NCI-H1092 (cell line): ENCODE data around the gene TFF1.
A peak's percentile ranks its signal among the peaks of the same experiment; 100 is the strongest.

ENCODE experiments used
- DNase-seq: peaks from one replicate; lab custom pipeline; 2025; lab: John Stamatoyannopoulos, UW

The TFF1 gene

DNA sequence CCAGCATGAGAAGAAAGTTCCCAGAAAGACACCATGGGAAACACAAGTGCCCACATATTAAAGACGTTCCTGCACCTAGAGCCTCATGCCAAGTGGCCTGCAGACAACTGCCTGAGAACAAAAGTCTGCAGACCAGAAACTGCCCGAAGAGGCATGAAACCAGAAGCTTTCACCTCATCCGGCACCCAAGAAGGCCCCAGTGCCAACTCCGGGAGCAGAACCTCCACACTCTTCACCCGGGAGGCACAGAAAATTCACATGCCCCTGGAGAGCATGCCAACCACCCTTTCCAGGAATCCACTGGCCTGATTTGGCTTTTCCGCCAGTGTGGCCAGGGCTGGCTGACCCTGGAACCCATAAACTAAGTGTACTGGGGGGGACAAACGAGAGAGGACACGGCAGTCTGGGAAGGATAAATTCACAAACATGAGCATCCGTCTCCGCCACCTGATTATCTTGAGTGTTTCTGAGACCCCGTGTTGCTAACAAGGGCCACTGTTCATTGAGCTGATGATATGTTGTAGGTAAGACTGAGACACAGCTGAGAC lies 22.3 kb downstream of the TFF1 start:
- DNase-seq: no peak

DNA sequence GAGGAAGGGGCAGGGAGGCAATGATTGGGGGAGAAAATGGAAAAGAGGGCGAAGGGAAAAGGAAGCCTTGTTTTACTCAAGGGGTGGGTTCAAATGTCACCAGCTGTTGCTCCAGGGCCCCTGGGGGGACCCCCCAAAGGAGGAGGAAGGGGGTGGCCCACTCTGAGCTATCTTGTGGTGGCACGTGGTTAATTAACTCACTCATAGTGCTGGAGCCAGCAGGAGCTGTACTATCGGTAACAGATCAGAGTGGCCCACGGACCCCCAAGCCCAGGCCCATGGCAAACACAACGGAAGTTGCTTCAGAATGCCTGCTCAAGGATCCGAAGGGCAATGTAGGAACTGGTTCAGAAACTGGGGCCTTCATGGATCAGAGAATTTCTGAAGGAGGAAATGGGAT lies 22.8 kb downstream of the TFF1 start:
- no peak for DNase-seq

DNA sequence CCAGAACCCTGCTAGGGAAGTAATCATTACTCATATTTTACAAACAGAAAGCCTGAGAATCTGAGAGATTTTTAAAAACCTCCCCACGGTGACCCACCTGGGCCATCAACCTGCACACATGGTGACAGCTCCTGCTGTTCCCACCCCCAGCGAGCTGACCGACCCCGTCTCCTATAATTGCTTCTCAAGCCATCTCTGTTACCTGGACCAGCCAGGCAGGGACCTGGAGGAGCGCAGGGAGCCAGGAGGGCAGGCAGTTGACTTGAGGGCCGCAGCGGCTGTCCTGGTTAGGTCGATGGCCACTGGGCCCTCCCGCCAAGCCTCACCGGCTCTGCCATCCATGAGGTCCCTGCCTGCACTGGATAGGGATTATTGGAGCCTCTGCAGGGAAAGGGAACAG lies 23.2 kb downstream of the TFF1 start:
- DNase-seq: no peak

DNA sequence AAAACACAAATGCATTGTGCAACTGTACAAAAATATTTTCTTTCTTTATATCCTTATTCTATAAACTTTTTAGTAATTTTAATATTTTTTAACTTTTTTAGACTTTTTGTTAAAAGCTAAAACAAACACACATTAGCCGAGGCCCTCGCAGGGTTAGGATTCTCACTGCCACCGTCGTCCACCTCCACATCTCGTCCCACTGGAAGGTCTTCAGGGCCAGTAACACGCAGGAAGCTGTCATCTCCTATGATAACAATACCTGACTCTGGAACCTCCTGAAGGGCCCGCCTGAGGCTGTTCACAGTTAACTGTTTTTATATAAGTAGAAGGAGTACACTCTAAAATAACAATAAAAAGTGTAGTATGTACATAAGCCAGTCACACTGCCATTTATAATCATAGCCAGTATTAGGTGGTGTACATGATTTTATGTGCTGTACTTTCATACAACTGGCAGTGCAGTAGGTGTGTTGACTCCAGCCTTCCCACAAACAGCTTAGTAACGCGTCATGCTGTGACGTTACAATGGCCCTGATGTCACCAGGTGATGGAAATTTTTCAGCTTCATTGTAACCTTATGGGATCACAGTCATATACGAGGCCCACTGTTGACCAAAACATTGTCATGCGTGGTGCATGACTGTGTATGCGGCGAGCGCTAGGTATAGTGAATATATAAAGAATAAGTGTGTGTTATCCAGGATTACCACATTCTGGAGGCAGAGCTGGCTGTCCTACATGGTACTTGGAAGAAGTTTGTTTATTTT lies 24.4 kb downstream of the TFF1 start:
- no peak for DNase-seq

DNA sequence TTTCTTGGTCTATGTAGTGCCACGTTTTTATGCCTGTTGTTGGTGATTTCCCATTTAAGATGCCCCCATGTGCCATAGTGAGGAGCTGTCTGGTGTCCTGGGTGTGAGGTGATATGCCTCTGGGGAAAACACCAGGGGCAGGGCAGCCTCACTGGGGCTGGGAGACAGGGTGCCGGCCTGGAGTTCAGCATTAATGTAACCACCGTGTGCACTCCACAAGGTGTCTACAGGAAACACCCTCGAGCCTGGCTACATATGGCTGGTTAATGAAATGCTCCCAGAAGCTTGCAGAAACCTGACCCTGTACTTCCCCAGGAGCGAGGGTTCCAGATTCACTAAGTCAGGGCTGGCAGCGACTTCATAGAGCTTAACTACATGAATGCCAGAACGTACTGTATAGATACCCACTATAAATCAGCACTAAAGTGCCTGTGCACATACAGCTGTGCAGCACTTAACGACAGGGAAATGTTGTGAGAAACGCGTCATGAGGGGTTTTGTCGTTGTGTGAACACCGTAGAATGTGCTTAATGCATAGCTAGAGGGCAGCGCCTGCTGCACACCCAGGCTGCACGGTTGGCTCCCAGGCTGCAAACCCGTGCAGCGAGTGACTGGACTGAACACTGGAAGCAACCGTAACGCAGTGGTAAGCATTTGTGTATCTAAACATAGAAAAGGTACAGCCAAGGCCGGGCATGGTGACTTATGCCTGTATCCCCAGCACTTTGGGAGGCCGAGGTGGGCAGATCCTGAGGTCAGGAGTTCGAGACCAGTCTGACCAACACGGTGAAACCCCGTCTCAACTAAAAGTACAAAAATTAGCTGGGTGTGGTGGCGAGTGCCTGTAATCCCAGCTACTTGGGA lies 25.9 kb downstream of the TFF1 start:
- DNase-seq: no peak

DNA sequence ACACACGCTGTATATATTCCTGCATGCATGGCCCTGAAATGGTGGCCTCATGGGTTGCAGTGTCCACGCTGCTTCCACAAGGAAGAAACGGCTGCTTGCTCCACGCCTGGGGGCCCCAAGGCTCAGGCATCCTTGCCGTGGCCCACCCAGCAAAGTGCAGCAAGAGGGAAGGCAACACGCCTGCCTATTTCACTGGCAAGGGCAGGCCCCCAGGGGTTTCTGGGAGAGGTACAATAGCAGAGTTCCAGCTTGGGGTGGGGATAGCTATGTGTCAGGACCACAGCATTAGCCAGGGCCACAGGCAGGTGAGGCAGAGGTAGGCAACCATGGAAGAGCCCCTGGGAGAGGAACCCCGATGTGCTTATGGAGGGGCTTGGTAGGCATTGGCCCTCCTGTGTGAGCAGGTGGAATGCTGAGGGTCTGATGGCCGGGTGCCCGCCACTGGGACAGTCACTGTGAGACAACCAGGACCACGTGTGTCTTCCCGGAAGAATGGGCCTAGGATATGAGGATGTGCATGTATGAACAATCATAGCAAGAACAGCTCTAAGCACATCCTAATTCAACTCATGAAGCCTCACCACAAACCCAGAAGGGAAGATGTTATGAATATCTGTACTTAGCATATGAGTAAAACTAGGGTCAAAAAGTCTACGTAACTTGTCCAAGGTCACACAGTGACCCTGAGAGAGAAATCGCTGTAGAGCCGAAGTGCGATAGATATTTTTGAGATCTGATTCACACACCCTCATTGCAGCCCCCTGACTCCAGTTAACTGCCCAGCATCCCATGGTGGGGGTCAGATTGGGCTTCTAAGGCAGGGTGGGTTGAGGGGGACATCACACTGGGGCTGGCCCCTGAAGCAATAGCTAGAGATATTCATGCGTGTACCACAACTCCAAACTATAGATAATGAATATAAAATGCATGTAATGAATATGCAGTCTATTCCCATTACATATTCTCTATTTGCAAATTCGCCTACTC lies 27.3 kb downstream of the TFF1 start:
- no peak for DNase-seq

DNA sequence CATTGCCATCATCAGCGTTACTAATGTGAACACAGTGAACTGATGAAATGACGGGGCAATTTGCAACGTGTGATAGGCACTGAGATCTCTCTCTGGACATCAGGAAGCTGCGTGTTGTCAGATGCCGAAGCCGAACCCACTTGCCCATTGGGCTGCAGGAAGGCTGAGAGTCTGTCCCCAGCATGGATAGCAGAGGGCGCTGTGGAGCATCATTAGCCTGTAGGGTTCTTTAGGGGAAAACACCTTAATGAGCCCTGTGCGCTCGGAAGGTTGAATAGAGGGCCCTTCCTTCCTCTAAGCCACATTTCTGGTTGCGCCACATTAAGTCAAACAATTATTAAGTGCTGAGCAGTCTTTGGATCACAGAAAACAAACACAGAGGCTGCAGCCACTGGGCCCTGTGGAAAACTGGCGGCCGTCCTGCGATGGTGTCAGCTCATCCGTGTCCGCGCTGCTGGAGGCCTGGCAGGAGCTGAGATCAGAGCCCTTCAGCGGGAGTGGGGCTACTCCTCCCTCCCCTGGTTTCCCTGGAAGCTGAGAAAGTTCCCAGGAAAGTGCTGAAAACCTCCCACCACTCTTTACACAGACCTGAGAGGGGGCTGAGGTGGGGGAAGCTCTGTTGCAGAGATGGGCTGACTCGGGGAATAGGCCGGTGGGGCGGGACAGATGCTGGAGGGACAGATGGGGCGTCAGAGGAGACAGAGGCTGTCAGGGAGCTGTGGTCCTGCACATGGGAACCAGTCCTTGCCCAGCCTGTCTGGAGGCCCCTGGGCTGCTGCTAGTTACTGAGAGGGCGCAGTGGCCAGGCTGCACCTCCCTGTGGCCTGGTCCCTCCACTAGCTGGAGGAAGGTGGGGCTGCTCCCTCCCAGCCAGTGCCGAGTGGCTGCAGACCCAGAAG lies 28.3 kb downstream of the TFF1 start:
- peak; percentile 95 for DNase-seq

DNA sequence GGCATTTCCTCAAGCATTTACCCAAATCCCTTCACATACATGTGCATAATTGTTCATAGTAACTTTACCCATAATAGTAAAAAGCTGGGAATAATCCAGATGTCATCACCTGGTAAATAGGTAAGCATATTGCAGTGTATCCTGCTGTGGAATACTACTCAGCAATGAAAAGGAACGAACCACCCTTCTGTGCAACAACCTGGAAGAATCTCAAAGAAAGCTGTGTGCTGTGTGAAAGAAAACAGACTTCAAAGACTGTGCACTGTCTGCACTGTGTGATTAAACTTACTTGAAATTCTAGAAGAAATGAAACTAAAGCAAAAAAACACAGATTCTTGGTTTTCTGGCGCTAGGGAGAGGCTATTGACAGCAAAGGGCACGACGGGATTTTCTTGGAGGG lies 29.1 kb downstream of the TFF1 start:
- no peak for DNase-seq

DNA sequence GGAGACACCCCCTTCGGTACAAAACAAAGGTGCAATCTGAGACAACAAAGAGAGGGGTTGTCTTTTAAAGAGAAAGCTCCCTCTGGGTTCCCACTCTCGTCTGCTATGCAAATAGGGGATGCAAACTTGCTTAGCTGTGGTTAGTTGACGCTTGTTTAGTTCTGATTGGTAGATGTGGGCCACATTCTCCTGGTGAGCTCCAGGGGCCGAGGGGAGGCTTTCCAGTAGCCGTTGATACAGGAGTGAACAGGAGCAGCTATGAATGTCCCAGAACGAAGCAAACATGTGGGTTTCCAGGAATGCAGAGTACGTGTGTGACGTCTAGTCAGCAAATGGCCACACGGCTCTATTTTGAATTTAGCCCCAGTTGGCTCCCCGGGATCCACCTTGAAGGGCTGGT lies 30.3 kb downstream of the TFF1 start:
- no peak for DNase-seq

DNA sequence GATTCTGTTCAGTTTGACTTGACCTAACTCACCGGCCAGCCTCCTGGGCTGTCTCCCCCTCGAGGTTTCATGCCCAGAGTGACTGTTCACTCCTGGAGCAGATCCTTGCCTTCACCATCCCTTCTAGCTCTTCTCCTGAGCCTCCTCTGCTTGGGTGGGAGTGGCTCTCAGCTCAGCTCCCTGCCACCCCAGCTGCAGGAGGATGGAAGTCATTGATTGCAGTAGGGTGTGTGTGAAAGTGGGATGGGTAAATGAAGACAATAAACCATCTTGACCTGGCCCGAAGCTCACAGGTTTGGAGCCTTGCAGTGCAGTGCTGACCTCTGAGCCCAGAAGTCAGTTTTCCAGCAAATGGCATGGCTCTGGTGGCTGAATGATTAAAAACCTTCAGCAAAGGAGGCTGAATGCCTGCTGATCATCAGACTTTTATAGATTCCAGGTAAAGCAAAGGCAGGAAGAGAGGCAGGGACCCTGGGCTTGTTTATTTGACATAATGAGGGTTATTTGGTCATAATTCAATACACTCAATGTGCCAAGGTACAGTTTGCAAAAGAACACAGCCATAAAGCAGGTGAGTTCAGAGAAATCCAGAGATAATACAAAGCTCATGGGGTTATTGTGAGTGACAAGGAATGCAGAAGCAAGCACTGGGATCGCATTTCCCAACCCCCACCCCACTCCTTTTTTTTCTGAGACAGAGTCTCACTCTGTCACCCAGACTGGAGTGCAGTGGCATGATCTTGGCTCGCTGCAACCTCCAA lies 33.6 kb downstream of the TFF1 start:
- DNase-seq: no peak

DNA sequence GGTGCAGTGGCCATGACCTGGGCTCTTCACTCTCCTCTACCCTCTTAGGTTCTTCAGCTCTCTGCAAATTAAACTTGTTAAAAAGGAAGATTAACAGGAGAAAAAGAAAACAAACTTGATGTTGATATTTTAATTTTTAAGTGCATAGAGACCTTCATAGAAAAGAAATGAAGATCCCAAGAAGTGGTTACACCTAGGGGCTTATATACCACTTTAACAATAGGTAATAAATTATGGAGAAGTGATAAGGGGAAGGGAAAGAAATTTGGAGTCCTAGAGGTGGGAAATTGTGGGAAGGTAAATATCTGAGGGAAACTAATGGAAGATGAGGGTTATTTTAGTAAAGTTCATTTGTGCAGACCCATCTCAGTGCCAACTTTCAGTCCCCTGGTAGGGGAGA lies 34.7 kb downstream of the TFF1 start:
- DNase-seq: no peak

DNA sequence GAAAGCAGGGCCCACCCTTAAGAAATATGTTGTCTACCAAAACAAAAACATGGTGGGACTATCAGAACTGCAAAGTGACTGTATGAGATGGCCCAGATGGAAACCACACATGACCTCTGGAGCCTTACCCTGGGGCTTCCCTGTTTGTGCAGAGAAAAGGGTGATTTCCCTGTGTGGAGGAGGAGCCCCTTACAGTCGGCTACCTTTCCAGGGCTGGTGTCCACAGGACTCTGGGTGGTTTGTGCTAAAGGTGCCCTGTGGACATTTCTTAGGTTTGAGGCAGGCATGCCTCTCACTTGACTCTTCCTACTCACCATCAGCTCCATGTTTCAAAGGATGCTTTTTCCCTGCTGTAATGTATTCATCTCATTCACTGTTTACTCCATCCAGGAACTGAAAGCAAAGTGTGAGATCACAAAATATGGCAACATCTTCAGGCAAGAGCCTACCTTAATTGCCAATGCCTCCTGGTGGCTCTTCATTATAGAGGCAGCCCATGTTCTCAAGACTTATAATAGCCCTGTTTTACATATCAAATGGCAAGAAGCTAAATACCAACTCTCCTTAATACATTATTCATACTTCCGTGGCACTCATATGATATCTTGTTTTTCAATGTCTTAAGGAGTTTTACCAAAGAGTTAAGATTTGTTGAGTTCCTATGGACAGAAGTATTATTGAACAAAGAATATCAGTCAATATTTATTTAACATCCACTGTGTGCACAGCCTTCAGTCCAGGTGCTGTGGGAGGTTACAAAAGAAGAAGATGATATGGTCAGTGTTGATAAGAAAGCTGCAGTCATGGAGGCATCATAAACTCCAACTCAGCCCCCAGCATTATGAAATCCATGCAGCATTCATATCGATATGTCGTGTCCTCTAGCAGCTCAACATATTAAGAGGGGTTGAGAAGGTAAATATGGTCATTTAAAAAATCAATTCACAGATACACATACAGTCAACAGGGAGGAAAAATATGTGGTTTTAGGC lies 35.7 kb downstream of the TFF1 start:
- no peak for DNase-seq

DNA sequence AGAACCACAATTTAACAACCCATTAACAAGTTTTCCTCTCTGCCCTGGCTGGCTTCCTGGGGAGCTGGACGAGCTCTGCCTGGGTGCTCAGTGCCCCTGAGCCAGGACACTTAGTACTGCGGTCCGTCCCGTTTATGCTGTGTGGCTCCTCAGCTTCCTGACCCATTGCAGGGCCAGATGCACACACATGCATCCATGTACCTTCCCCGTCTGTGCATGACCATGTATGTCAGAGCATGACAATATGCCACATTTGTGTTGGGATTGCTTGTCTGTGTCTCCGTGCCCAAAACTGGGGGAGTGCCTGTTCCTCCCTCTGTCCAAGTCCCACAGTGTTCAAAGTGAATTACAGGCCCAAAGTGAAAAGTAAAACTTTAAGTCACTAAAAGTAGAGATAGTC lies 41.4 kb downstream of the TFF1 start:
- DNase-seq: no peak

DNA sequence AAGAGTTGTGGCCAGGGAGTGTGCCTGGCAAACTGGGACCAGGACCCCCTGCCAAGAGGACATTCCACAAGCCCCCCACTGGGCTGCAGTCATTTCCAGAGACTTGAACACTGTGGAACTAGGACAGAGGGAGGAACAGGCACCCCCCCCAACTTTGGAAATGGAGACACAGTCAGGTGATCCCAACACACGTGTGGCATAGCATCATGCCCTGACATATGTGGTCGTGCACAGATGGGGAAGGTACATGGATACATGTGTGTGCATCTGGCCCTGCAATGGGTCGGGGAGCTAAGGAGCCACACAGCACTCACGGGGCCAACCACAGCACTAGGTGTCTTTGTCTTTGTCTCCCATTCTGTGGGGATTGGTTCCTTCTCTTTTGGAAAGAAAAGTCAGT lies 44.5 kb downstream of the TFF1 start:
- DNase-seq: no peak

DNA sequence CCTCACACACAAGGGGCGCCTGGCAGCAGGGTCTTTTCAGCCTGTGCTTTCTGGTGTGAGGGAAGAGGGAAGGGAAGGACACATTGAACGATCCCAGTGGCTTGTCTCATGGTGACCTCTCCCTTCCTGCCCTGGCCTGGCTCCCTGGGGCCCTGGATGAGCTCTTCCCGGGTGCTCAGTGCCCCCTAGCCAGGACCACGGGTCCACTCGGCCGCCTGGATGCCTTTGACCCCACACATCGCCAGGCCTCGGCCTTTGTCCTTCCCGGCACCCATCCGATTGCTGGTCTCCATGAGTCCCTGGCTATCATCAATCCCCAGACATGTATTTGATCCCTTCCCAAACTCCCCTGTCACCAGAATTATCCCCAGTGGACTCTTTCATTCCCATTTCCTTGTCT lies 45.1 kb downstream of the TFF1 start:
- DNase-seq: no peak

DNA sequence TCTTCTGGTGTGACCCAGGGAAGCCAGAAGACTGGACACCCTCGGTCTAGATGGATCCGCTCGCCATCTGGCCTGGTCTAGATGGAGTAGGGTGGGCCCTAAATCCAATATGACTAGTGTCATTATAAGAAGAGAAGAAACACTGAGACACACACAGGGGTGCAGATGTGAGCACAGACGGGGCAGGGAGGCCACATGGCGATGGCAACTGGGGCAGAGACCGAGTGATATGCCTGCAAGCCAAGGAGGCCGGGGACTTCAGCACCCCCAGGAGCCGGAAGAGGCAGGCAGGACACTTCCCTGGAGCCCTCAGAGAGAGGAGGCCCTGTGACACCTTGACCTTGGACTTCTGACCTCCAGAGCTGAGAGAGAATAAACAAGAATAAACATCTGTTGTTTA lies 45.5 kb downstream of the TFF1 start:
- DNase-seq: no peak

DNA sequence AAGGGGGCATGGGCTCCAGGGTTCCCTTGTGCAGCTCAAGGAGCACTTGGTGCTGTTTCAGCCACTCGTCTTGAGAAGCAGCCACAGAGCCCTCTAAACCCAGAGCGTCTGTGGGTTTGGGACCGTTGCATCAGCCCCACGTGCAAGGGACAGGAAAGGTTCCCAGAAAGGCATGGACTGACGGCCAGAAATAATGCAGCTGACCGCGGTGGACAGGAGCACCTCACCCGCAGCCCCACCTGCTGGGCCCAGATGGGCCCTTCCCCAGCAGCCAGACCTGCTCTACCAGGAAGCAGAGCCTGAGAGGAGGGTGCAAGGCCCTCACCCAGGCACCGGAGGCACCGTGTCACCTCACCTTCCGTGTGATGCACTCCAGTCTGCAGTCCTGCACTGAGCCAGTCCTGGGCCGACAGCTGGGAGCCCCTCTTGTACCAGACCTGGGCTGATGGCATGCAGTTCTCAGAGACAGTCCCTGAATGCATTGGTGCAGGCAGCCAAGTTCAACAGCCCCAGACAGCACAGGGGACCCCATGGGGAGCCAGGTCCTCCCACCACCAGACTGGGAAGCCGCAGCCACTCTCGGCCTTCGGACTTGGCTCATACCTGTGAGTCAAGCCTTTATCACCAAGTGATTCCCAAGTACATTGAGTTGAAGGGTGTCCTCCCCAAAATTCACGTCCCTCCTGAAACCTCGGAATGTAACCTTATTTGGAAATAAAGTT lies 46.3 kb downstream of the TFF1 start:
- DNase-seq: no peak

DNA sequence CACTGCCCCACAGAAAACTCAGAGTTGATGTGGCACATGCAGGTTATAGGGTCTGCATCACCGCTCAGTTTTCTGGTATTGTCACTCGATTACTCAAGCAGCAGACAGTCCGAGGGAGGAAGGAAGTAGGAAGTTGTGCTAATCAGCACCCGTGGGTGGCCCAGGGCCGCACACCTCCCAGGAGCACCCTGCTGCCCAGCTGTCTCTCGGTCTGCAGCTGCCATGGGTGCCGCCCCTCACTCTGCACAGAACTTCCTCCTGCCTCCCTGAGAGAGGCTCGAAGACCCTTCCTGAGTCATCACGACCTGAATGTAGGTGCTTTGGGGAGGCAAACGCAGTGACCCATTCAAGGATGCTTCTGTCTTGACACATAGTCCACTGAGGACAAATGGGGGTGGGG lies 47.0 kb downstream of the TFF1 start:
- DNase-seq: no peak
